HG03039 (cell line): Measurements from ENCODE around the gene SCYL1.

ENCODE experiments used
- ATAC-seq: cut with Tn5 transposase; IDR thresholded peaks from one replicate; pipeline ENCODE4 v1.9.1; 2021; ENCODE audit warnings: mild to moderate bottlenecking, moderate library complexity; ENCODE audit not compliant: unreplicated experiment

The SCYL1 gene

GRCh38 chr11:65579291-65579690 lies 54.4 kb downstream of the SCYL1 start:
- no peak for ATAC-seq

- ATAC-seq = no peak
Measured at GRCh38 chr11:65580031-65580692, 55.3 kb downstream of the SCYL1 start.

- no peak for ATAC-seq
Measured at GRCh38 chr11:65580756-65581155, 55.9 kb downstream of the SCYL1 start.

GRCh38 chr11:65581928-65582327 lies 57.0 kb downstream of the SCYL1 start:
- no peak for ATAC-seq

GRCh38 chr11:65583589-65583988 lies 58.7 kb downstream of the SCYL1 start:
- ATAC-seq = no peak

GRCh38 chr11:65584106-65584505 lies 59.2 kb downstream of the SCYL1 start:
- no peak for ATAC-seq

GRCh38 chr11:65584723-65585171 lies 59.9 kb downstream of the SCYL1 start:
- ATAC-seq = no peak

GRCh38 chr11:65585396-65586246 lies 60.7 kb downstream of the SCYL1 start:
- no peak for ATAC-seq

- no peak for ATAC-seq
Measured at GRCh38 chr11:65586247-65586630, 61.4 kb downstream of the SCYL1 start.

- no peak for ATAC-seq
Measured at GRCh38 chr11:65586676-65587075, 61.8 kb downstream of the SCYL1 start.
